ENCODE measurements around the gene FAM228A. TPM values are rescaled to one million over a fixed set of nuclear protein-coding genes. Genes with fewer than 3 reads are reported as not detected.

FAM228A gene
- total and polyA plus RNA-seq, 2 experiments from 2014 or later = 0.11 to 0.35 TPM

- Mint-ChIP-seq H3K27ac (no peak overlapping the region), H3K9me3 (no peaks in the 10 kb centered on the region; the same call in 1 of the 3 replicates), H3K4me1 (no peaks in the 10 kb centered on the region), H3K36me3 (ENCODE audit: low read depth) (no peaks in the 10 kb centered on the region), H3K27me3 (ENCODE audit: insufficient read depth, low read depth, poor library complexity) (peaks cover 7% of the 10 kb centered on the region), H3K4me3 (no peak overlapping the region)
- H3K4me1 ChIP-seq (ENCODE audit: insufficient read depth) = no peaks in the 10 kb centered on the region
- no peaks in the 10 kb centered on the region for H3F3A ChIP-seq (replicated peaks; ENCODE audit: low read depth)
- no peak overlapping the region for H3K4me3 ChIP-seq
- DNase-seq (ENCODE audit: low spot score) (no peak), ATAC-seq (no peak)
- TF ChIP-seq ZNF114 (CRISPR knock-in tag; IDR thresholded peaks at IDR 0.05) (no peak), NANOG (IDR thresholded peaks at IDR 0.05; ENCODE audit: borderline replicate concordance) (no peak), STAT1 (IDR thresholded peaks at IDR 0.05; ENCODE audit: unreplicated experiment) (no peak), EZH2phosphoT487 (IDR thresholded peaks at IDR 0.05; ENCODE audit: unreplicated experiment) (no peak), CTCF (conservative IDR thresholded peaks at IDR 0.05; ENCODE audit: low read depth in 2 of 2) (no peak), JUNB (IDR thresholded peaks at IDR 0.05; ENCODE audit: unreplicated experiment) (no peak), ETS1 (IDR thresholded peaks at IDR 0.05) (no peak), REST (IDR thresholded peaks at IDR 0.05; ENCODE audit: unreplicated experiment) (no peak), POLR2AphosphoS5 (IDR thresholded peaks at IDR 0.05; ENCODE audit: low read depth) (no peak), CREB1 (CRISPR knock-in tag; IDR thresholded peaks at IDR 0.05; ENCODE audit: low read depth) (no peak), EZH2 (IDR thresholded peaks at IDR 0.05; ENCODE audit: low read depth, unreplicated experiment) (no peak), ZNF462 (CRISPR knock-in tag; IDR thresholded peaks at IDR 0.05) (no peak), ZNF331 (CRISPR knock-in tag; IDR thresholded peaks at IDR 0.05; ENCODE audit: low read depth) (no peak)
- no peaks in the 10 kb centered on the region for H3K27me3 ChIP-seq (ENCODE audit: insufficient read depth)
- H3K79me2 ChIP-seq (replicated peaks; ENCODE audit: insufficient read depth) = no peaks in the 10 kb centered on the region
- H2AFZ ChIP-seq = no peak overlapping the region
- H3K27ac ChIP-seq (ENCODE audit: low read depth) = no peak overlapping the region
- no peaks in the 10 kb centered on the region for H4K20me1 ChIP-seq (replicated peaks; ENCODE audit: insufficient read depth)
- H3K36me3 ChIP-seq (ENCODE audit: insufficient read depth) = no peaks in the 10 kb centered on the region
- H3K9me2 ChIP-seq (ENCODE audit: insufficient read depth) = no peaks in the 10 kb centered on the region; the same call in 1 of the 2 replicates
- H3K4me2 ChIP-seq = no peak overlapping the region
Observed at GRCh38 chr2:24191156-24191555, 16.3 kb downstream of the FAM228A start.
